Measurements from ENCODE around the gene IGFBP7.

DNA sequence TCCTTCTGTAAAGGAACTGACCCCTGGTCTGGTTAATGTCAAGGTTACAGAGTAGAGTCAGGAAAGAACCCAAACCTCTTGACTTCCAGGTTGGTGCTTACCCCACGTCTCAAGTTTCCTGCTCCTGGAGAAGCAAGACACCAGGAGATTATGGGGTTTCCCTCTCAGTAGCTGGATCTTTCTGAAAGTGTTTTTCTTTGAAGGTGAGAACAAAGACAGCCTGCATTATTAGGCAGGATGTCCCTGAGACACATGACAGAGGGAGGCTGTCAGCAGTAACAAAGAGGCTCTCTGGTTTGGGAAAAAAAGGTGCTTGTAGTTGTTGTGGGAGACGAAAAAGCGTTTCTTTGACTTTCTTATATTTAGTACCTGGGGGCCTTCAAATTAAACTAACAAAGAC, 44.7 kb upstream of the IGFBP7 start:
- TF ChIP-seq EZH2 (IDR thresholded peaks at IDR 0.05) (no peak), POLR2AphosphoS5 (IDR thresholded peaks at IDR 0.05; ENCODE audit: borderline replicate concordance, low read depth, low read length) (no peak)
